H9 (cell line): ENCODE results near the gene BUD13. TPM values are rescaled to one million over a fixed set of nuclear protein-coding genes. Genes with fewer than 3 reads are reported as not detected.

Experiments used
- DNase-seq: peaks from one replicate; pipeline ENCODE4 v3.0.0-alpha.2; 2017
- H2AFZ ChIP-seq: one replicate; pipeline ENCODE4 v1.6.1; 2013; ENCODE audit warnings: mild to moderate bottlenecking, low read length, control low read depth, moderate library complexity
- H2AK5ac ChIP-seq: 2 replicates; pipeline ENCODE4 v1.6.1; 2013; ENCODE audit warnings: low read length, control low read depth, mixed read lengths; ENCODE audit not compliant: insufficient read length
- H2BK120ac ChIP-seq: one replicate; pipeline ENCODE4 v1.6.1; 2013; ENCODE audit warnings: low read depth, mild to moderate bottlenecking, low read length, control low read depth, inconsistent platforms; ENCODE audit not compliant: poor library complexity, severe bottlenecking
- H2BK12ac ChIP-seq: 2 replicates; pipeline ENCODE4 v1.6.1; 2013; ENCODE audit warnings: low read length, control low read depth, mixed read lengths, low read depth; ENCODE audit not compliant: insufficient read length
- H2BK15ac ChIP-seq: 2 replicates; pipeline ENCODE4 v1.6.1; 2013; ENCODE audit warnings: low read depth, low read length, control low read depth
- H2BK20ac ChIP-seq: one replicate; pipeline ENCODE4 v1.6.1; 2013; ENCODE audit warnings: low read depth, mild to moderate bottlenecking, low read length, control low read depth, inconsistent platforms; ENCODE audit not compliant: poor library complexity, severe bottlenecking
- H2BK5ac ChIP-seq: 2 replicates; pipeline ENCODE4 v1.6.1; 2013; ENCODE audit warnings: low read length, control low read depth, mixed read lengths; ENCODE audit not compliant: insufficient read length
- H3K14ac ChIP-seq: 2 replicates; pipeline ENCODE4 v1.6.1; 2013; ENCODE audit warnings: low read length, control low read depth; ENCODE audit not compliant: insufficient read depth
- H3K18ac ChIP-seq: 2 replicates; pipeline ENCODE4 v1.6.1; 2013; ENCODE audit warnings: low read depth, mild to moderate bottlenecking, mixed read lengths, low read length, control low read depth; ENCODE audit not compliant: insufficient read length
- H3K23ac ChIP-seq: 2 replicates; pipeline ENCODE4 v1.6.1; 2013; ENCODE audit warnings: low read length, control low read depth, mixed read lengths, low read depth; ENCODE audit not compliant: insufficient read length
- H3K23me2 ChIP-seq: 2 replicates; pipeline ENCODE4 v1.6.1; 2013; ENCODE audit warnings: low read depth, mild to moderate bottlenecking, mixed read lengths, low read length, control low read depth; ENCODE audit not compliant: insufficient read length, poor library complexity, severe bottlenecking
- H3K27ac ChIP-seq: 2 replicates; pipeline ENCODE4 v1.5.1; 2013; ENCODE audit warnings: low read length, control low read depth, mixed read lengths, low read depth; ENCODE audit not compliant: insufficient read length
- H3K27me3 ChIP-seq: 2 replicates; pipeline ENCODE4 v1.6.1; 2013; ENCODE audit warnings: low read length, control low read depth, inconsistent platforms; ENCODE audit not compliant: insufficient read depth
- H3K4ac ChIP-seq: 2 replicates; pipeline ENCODE4 v1.6.1; 2013; ENCODE audit warnings: low read depth, mild to moderate bottlenecking, control low read depth, inconsistent platforms, low read length, moderate library complexity
- H3K4me1 ChIP-seq: 2 replicates; pipeline ENCODE4 v1.6.1; 2013; ENCODE audit warnings: low read length, control low read depth, inconsistent platforms; ENCODE audit not compliant: insufficient read depth
- H3K4me2 ChIP-seq: 2 replicates; pipeline ENCODE4 v1.6.1; 2013; ENCODE audit warnings: low read length, control low read depth, mixed read lengths; ENCODE audit not compliant: insufficient read length, insufficient read depth
- H3K56ac ChIP-seq: 2 replicates; pipeline ENCODE4 v1.6.1; 2013; ENCODE audit warnings: low read depth, mild to moderate bottlenecking, mixed read lengths, low read length, control low read depth; ENCODE audit not compliant: insufficient read length
- H3K79me1 ChIP-seq: 2 replicates; pipeline ENCODE4 v1.6.1; 2013; ENCODE audit warnings: low read depth, mild to moderate bottlenecking, moderate library complexity, low read length, control low read depth, inconsistent platforms; ENCODE audit not compliant: insufficient read depth, poor library complexity, severe bottlenecking
- H3K79me2 ChIP-seq: 2 replicates; pipeline ENCODE4 v1.6.1; 2013; ENCODE audit warnings: low read length, control low read depth, inconsistent platforms; ENCODE audit not compliant: insufficient read depth
- H3K9ac ChIP-seq: 2 replicates; pipeline ENCODE4 v1.6.1; 2013; ENCODE audit warnings: low read length, control low read depth, mixed read lengths; ENCODE audit not compliant: insufficient read length; ENCODE audit errors: extremely low read depth
- H3K9me3 ChIP-seq: one replicate; pipeline ENCODE4 v1.6.1; 2013; ENCODE audit warnings: low read depth, low read length, inconsistent platforms; ENCODE audit not compliant: control insufficient read depth
- H3T11ph ChIP-seq: one replicate; pipeline ENCODE4 v1.6.1; 2013; ENCODE audit warnings: mild to moderate bottlenecking, low read length, control low read depth, inconsistent platforms
- H4K20me1 ChIP-seq: one replicate; pipeline ENCODE4 v1.6.1; 2013; ENCODE audit not compliant: control insufficient read depth, insufficient read length, insufficient read depth
- H4K5ac ChIP-seq: 2 replicates; pipeline ENCODE4 v1.6.1; 2013; ENCODE audit warnings: low read depth, mild to moderate bottlenecking, mixed read lengths, low read length, control low read depth; ENCODE audit not compliant: insufficient read length
- H4K8ac ChIP-seq: replicated peaks from 2 replicates; pipeline ENCODE4 v1.6.1; 2013; ENCODE audit warnings: low read length, control low read depth, mixed read lengths, low read depth; ENCODE audit not compliant: insufficient read length
- H4K91ac ChIP-seq: 2 replicates; pipeline ENCODE4 v1.6.1; 2013; ENCODE audit warnings: low read depth, mild to moderate bottlenecking, moderate library complexity, mixed read lengths, low read length, control low read depth; ENCODE audit not compliant: insufficient read length
- H3K27ac Mint-ChIP-seq, 3 experiments: 2 replicates in 2 of 3; 3 replicates in 1 of 3; pipeline ENCODE4 v1.8.0; 2020 to 2021; ENCODE audit warnings: mixed read lengths in 3 of 3, mild to moderate bottlenecking in 1 of 3, moderate library complexity in 1 of 3
- H3K27me3 Mint-ChIP-seq: 2 replicates; pipeline ENCODE4 v1.8.0; 2021; ENCODE audit warnings: low read depth, mild to moderate bottlenecking, moderate library complexity, mixed read lengths
- H3K36me3 Mint-ChIP-seq, 3 experiments: 2 replicates in 2 of 3; 3 replicates in 1 of 3; pipeline ENCODE4 v1.8.0; 2020 to 2021; ENCODE audit warnings: low read depth in 3 of 3, mixed read lengths in 3 of 3; ENCODE audit not compliant: insufficient read depth in 1 of 3
- H3K4me1 Mint-ChIP-seq, 2 experiments: 2 replicates each; pipeline ENCODE4 v1.8.0; 2020; ENCODE audit warnings: mixed read lengths in 2 of 2
- H3K4me3 Mint-ChIP-seq, 2 experiments: 2 replicates in 1 of 2; 3 replicates in 1 of 2; pipeline ENCODE4 v1.8.0; 2020 to 2021; ENCODE audit warnings: mild to moderate bottlenecking in 2 of 2, mixed read lengths in 2 of 2, moderate library complexity in 1 of 2
- H3K9me3 Mint-ChIP-seq, 2 experiments: 2 replicates in 1 of 2; 3 replicates in 1 of 2; pipeline ENCODE4 v1.8.0; 2020; ENCODE audit warnings: mild to moderate bottlenecking in 2 of 2, mixed read lengths in 2 of 2, moderate library complexity in 1 of 2
- CTCF ChIP-seq: fragments of 200-600 bp; sonication (generic); conservative IDR thresholded peaks from 3 replicates; pipeline ENCODE4 v1.8.0; 2021; ENCODE audit warnings: antibody characterized with exemption, mild to moderate bottlenecking
- WGBS: extraction: QIAGEN DNeasy Blood & Tissue Kit; methylation state at CpG from one replicate; pipeline ENCODE4 v1.1.7; 2013; ENCODE audit warnings: missing lambda C conversion rate, low lambda C conversion rate, mixed read lengths; ENCODE audit not compliant: insufficient read length; ENCODE audit errors: extremely low coverage; 5-methylcytosine and 5-hydroxymethylcytosine counted together
- total RNA-seq: library from RNA; stranded (reverse); gene quantifications from 2 replicates; pipeline ENCODE4 v1.2.1, GENCODE V29; 2021

The BUD13 gene
- total RNA-seq, 1 experiment from 2014 or later = 30.0 TPM

- no peak for DNase-seq
Measured at GRCh38 chr11:116736763-116737162, 36.0 kb downstream of the BUD13 start.

More at GRCh38 chr11:116736763-116737162, 36.0 kb downstream of the BUD13 start:
- Histone ChIP-seq H4K20me1 (no peaks in the 10 kb centered on the region), H3K4ac (no peak overlapping the region), H3K23ac (no peak overlapping the region), H3K79me2 (no peaks in the 10 kb centered on the region), H3K27ac (no peak overlapping the region), H2BK120ac (no peak overlapping the region), H3T11ph (no peak overlapping the region), H3K14ac (no peak overlapping the region), H2BK15ac (no peak overlapping the region), H3K4me2 (no peak overlapping the region), H3K4me1 (peaks cover 2% of the 10 kb centered on the region; the same call in 1 of the 2 replicates), H2AFZ (no peak overlapping the region), H3K23me2 (no peaks in the 10 kb centered on the region), H3K79me1 (no peaks in the 10 kb centered on the region), H3K9me3 (no peaks in the 10 kb centered on the region), H2BK5ac (no peak overlapping the region), H2BK20ac (no peak overlapping the region), H4K5ac (no peak overlapping the region), H3K18ac (no peak overlapping the region), H2AK5ac (no peak overlapping the region), H4K8ac (no peak overlapping the region), H3K56ac (no peak overlapping the region), H4K91ac (no peak overlapping the region), H3K27me3 (no peaks in the 10 kb centered on the region), H2BK12ac (no peak overlapping the region), H3K9ac (no peak overlapping the region)
- Mint-ChIP-seq H3K9me3 (no peaks in the 10 kb centered on the region; a peak in 1 of 5 replicates), H3K27me3 (no peaks in the 10 kb centered on the region), H3K36me3 (no peaks in the 10 kb centered on the region), H3K4me1 (peaks cover 22 to 35% of the 10 kb centered on the region in 2 experiments), H3K4me3 (no peak overlapping the region), H3K27ac (no peak overlapping the region)
- peak; percentile 43; the same call in 2 of the 3 replicates for TF ChIP-seq CTCF
- no CpG with 5 or more reads among the region's 3 CpGs for WGBS
